Neural progenitor cell (in vitro differentiated cells): ENCODE data around the gene ZNF221.

Experiments
- CTCF ChIP-seq: fragments of 200-600 bp; sonication (generic); IDR thresholded peaks from 2 replicates; pipeline ENCODE4 v1.5.1; 2017; ENCODE audit warnings: antibody characterized with exemption, mild to moderate bottlenecking
- EZH2 ChIP-seq: fragments of 200-600 bp; sonication (generic); IDR thresholded peaks from 2 replicates; pipeline ENCODE4 v1.6.1; 2017; ENCODE audit warnings: antibody characterized with exemption, mild to moderate bottlenecking, moderate library complexity
- EZH2phosphoT487 ChIP-seq: fragments of 200-600 bp; sonication (generic); IDR thresholded peaks from 2 replicates; pipeline ENCODE4 v1.6.1; 2017; ENCODE audit warnings: antibody characterized with exemption

- no peak for TF ChIP-seq CTCF
- no peak for TF ChIP-seq EZH2
- no peak for TF ChIP-seq EZH2phosphoT487
These were observed 52.5 kb downstream of the ZNF221 start for GRCh38 chr19:44003461-44004009.
